ENCODE measurements around the gene CCDC12.

Gene CCDC12

DNA sequence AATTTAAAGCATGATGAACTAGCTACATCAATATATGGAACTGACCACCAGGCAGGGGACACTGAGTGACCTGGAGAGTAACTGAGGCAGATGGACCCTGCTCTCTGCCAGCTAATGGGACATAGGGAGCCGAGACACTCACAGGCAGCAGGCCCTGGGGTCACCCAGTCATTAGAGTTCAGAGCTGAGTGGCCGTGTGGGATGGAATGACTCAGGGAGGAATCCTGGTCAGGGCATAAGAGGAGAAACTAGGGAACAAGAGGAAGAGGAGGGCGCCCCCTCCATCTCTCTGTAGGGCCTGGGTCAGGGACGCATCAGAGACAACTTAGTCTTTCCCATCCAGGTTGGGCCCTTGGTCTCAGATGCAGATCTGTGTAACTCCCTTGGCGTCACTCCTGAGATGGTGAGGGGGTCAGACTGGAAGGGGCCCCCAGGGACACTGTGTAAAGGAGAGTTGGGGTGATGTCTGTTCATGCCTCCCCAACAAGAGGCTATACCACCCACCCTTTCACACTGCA is 39.8 kb downstream of the CCDC12 start:
- DNase-seq (no peak), ATAC-seq (no peak)

DNA sequence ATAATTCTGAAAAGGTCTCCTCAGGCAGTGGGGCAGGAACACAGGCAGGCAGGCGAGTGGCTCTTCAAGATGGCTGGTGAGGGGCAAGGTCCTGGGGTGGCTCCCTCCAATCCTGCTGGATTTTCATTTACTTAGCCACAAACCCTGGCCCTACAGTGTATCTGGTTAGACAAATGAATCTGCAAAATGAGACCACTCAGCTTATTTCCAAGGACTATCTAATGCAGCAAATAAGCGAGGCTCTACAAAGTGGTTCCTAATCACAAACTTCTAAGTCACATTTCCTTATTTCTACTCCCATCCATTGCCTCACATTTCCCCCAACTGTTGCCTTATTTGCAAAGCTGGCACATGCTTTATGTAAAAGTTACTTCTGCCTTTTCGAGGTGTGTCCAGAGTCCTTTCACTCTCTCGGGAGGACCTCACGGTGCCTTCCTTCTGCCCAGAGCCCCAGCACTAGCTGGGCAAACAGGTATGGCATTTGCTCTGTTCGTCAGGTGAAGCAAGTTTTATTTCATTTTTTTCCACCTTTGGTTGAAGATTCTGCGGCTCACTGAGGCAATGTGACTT is 40.5 kb downstream of the CCDC12 start:
- no peak for ATAC-seq
- DNase-seq, result no peak

DNA sequence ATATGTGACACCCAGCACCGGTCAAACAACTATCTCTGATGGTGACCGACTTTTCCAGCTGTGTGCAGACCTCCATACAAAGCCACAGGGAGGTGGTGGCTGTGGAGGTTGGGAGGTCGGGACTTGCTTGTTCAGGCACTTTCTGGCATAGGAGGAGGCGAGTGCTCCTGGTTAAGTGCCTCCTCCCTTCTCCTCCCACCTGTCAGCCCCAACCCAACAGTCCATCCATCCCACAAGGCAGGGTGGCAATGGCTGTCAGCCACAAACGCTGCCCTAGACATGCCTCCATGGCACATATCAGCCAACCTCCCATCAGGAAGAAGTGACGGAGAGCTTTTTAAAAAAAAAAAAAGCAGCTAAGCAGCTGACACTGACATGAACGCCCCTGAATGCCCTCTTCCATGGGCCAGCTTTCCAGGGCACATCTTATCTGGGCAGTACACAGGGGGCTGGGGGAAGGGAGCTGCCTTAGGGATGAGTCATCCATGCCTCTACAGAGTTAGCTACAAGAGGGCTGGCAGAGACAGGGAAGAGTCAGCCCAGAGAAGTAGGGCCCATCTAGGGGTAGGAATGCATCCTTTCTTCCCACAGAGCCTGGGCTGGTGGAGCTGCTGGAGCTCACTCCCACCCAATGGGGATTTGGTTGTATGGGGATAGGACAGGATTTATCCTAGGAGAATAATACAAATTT is 41.2 kb downstream of the CCDC12 start:
- no peak for DNase-seq
- no peak for ATAC-seq

DNA sequence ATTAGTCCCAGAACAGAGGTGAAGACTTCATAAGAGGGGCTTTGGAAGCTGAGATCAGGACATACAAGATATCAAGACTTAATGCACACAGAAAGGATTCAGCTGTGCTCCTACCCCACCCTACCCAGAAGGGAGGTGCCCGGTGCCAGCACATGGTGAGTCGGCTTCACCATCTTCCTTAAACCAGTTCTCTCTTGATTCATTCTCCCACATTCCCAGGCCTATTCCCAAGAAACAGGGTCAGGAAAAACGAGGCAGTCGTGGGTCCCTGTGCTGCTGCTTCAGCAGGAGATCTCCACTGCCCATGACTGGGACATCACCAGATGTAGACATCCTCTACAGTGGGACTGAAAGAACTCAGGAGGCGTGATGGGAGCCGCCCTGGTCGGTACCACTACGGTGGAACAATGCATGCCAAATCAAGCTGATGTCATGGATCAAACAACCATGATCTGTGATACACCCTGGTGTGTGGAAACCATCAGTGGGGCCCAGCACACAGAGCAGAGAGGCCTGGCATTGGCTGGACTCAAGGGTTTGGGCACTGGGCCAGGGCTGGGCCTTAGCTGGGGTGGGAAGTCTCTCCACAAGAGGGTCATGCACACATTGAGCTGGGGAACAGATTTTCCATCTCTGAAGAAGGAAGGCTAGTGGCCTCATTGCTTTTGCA is 41.9 kb downstream of the CCDC12 start:
- DNase-seq (no peak), ATAC-seq (no peak)

DNA sequence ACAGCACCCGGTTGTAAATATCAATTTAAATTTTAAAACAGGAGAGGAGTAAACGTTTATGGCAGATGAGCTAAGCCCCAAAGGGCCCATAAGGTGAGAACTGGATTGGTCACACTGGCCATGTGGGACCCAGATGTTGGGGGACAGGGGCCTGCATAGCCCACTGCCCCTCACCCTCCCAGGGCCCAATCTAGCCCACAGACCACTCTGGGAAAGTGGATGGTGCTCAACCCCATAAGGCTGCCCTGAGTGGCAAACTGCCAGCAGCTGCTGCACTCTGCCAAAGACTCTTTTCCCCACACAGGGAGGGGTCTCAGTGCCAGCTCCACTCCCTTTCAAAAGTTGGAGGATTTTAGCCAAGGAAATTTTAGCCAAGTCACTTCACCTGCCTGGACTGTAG is 42.5 kb downstream of the CCDC12 start:
- no peak for DNase-seq

DNA sequence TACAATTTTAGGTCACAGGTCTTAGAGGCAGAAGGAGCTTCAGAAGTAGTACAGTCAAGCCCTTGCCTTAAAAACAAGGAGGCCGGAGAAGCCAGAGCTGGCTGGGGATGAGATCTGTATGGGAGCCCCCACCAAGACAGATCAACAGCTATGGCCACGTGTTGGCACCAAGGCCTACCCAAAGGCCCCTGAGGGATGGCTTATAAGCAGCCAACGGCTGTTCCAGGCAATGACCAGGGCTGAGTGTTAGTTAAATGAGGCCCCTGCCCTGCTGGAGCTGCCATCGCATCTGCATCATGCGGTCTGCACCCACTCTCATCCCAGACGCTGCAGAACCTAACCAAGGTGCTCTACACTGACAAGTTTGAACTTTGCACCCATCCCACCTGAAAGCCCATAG is 43.3 kb downstream of the CCDC12 start:
- ATAC-seq (no peak), DNase-seq (no peak)

More for the DNA sequence above, 42.5 kb downstream of the CCDC12 start:
- no peak for ATAC-seq

DNA sequence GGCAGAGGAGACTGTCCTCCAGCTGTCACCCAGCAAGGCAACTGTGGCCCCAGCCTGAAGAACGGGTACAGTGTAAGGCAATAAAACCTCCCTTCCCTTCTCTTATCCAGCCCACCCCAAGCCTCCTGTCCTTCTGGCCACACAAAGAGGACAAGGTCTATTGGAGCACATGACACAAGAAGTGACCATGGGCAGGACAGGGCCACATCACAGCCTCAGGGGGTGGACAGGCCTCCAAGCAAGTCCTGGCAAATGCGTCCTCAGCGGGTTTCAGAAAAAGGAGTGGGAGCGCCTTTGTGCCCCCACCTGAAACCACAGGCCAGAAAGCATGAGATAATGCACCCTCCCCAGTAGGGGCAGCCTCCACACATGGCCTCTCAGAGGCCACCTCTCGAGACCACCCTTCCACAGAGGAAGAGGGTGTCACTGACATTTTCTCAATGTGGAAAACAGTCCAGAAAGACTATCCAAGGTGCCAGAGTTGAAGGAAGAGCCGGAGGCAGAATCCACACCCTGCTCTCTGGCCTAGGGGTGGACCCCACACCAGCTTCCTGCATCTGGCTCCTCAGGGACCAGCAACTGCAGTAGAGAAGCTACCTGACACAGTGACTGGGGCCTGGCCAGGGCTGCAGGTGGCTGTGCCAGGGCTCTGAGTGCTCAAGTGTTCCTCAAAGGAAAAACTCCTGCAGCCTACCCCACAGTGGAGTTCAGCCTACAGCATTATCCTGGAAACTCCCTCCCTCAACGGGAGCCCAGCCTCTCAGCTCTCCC is 43.9 kb downstream of the CCDC12 start:
- DNase-seq (no peak), ATAC-seq (no peak)

DNA sequence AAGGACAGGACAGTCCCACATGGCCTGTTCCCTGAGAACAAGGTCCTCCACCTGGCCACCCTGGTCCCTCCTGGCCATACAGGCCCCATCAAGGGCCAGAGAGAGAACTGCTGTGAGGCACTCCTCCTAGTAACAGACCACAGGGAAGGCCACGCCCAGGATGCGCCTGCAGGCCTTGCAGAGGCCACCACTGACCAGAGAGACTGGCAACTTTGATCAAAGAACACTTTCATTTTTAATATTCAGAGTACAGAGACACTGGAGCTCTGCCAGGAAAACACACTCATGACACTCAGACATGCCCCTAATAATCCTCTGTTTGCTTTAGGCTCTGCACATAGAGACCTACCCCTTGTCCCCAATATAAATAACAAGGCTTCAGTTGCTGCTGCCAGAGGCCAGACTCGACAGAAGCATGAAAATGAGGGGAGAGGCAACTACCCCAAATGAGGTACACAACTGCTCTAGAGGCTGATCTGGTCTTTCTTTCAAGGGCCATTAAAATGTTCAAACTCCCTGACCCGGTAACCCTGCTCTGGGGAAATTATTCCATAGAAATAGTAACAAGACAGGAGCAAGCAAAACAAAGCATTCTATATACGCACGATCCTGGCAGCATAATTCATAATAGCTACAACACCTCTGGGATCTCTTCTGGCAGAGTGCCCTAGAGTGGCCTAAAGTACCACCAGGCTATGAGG is 44.8 kb downstream of the CCDC12 start:
- DNase-seq, result no peak
- peak; percentile 5 for ATAC-seq

DNA sequence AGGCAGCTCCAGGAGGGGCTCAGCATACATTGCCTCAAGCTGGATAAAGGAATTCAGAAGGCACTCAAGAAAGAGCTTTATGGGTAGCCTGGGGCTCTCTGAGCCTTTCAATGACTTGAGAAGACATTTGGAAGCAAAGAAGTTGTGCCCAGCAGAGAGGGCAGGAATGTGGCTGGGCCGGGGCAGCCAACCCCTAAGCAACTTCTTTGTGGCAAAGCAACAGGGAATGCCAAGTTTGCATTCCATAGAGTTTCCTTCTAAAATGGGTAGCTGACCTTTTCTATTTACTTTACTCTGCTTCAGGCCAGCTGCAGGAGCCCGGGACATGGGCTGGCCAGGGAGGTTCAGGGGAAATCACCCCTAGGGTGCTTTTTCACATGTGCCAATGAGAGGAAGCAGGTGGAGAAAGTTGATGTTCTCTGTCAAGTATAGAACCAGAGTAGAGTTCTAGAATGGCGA is 45.6 kb downstream of the CCDC12 start:
- no peak for DNase-seq
- ATAC-seq, result no peak

DNA sequence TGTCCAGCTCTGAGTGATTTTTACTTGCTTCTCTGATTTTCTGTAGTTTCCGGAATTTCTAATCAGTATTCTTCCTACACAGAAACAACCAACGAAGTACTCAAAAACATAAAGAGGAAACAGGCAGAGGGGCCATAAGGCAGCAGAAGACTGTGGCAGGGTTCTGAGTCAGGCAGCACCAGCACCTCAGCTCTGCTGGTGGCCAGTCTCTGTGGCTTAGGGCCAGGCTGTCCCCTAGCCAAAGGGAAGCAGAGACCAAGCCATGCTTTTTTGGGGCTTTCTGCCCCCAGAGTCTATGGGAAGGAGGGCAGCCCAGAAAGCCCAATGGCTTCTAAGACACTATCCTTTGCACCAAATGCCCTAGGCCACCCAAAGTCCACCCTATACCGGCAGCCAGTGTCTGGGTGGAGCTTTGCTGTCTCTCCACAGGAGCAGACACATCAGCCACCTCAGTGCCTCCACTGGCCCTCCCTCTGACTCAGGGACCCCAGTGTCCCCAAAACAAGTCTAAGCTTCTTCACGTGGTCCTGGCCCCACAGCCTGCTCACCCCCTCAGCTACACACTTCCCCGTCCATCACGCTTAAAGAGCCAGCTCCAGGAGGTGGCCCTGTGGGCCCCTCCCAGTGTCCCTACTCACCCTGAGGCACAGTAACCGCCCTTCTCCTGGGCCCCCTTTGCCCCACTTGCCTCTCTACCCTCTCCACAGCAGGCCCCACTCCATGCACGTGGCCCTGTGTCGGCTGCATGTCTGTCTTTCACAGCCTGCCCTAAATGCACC is 46.2 kb downstream of the CCDC12 start:
- DNase-seq, result no peak
- ATAC-seq, result no peak

DNA sequence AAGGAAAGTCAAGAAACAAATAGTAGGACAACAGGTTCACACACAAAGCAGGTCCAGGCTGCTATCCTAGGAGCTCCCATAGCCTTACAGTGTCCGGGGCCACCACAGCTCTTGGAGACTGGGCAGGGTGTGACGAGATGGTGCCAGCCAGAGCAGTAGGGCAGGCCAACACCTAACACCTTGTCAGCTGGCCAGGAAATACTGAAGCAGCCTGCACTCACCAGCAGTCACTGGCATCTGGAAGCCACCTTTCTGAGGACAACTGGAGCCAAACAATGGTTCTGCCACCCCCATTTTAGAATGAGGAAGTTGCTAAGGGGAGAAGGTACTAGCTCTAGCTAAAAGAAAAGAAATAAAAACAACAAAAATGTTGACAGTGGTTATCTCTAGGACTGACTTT is 47.2 kb downstream of the CCDC12 start:
- ATAC-seq, result no peak
- no peak for DNase-seq

DNA sequence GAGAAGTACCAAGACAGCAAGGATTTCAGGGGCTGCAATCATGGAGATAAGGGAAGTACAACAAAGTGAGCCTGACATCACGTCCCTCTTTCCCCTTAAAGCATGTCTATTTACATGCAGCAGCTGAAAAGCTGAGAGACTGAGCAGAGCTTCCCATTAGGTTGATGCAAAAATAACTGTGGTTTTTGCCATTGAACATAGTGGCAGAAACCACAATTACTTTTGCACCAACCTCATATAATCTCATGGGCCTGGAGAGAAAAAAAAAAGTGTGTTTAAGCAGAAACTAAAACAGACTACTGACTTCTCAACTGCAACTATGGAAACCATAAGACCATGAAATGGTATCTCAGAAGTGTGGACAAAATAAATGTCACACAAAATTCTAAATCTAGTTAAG is 48.3 kb downstream of the CCDC12 start:
- ATAC-seq, result no peak
- no peak for DNase-seq

DNA sequence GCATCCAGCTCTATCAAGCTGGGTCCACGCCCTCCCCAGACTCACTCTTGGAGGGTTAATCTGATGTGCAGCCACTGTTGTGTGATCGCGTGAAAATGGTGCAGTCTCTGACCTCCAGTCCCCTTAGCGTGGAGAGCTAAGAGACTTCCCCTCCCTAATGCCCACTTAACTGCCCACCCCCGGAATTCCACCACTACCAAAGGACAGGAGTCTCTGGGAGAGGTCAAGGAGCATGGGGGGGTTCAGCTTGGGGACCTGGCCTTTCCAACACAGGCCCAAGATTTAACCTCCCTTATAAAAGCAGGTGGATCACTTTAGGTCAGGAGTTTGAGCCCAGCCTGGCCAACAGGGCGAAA is 48.8 kb downstream of the CCDC12 start:
- no peak for ATAC-seq
- DNase-seq, result no peak

DNA sequence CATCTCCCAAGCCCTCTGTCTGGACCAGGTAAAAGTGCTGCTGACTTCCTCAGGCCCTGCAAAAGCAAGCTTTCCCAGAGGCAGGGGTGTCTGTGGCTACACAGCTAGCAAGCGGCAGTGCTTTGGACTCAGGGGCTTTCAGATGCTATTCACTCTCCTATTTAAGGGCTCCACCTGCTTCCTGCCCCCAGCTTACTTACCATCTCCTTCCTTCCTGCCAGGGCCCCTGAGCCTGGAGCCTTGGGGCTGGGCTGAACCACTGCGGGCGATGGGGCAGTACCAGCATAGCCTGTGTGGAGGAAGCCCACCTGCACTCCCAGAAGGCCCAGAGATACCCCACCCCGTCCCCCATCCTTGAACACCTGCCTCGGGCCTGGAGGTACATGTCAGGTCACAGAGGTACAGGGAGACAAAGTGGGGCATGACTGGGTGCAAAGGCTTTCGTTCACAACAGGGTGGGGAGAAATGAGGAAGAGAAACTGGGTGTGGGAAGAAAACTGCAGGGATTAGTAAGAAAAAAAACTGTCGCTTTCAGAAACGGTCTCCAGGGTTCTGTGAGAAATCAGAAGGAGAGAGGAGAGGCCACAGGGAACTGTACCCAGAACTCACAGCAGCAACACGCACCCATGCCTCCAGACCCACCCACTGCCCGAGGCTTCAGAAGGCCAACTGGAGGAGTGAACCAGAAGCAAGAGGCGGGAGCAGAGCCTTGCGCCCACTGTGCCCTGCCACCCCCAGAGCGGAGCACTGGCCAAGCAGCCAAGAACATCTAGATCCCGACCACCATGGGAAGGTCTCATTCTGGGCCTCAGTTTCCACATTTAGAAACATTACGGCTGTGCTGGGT is 49.5 kb downstream of the CCDC12 start:
- peak; percentile 29 for ATAC-seq

DNA sequence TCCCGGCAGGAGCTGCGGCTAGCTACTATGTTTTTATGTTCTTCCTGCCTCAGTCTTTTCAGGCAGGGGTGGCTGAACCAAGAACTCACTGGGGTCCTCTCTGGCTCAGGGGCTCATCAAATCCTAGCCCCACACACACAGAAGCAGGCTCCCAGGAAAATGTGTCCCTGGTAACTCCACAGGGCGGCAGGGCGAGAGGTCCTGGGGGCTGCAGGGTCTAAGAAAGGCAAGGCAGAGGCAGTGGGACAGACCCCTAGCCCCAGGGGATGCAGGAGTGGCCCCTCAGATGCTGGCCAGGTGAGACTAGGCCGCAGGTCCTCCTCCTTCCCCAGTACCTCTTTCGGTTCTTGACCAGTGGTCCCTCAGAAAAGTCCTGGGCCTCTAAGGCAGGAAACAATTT is 50.1 kb downstream of the CCDC12 start:
- no peak for ATAC-seq
- DNase-seq, result no peak

More for the DNA sequence above, 49.5 kb downstream of the CCDC12 start:
- no peak for DNase-seq

DNA sequence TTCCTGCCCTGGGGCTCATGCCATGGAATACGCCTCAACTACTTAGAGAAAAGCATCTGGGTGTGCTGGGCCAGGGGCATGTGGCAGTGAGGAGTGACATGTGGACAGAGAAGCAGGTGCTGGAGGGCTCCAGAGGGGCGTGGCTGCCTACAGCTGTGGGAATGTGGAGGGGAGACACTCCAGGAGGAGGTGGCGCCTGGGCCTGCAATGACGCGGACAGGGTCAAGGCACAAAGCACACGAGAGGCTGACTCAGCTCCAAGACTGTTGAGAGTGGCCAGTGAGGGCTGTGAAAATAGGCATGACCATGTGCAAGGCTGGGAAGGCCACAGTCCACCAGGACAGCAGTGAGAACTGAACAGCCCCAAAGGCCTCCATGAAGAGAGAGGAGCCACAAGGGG is 50.5 kb downstream of the CCDC12 start:
- DNase-seq (no peak), ATAC-seq (no peak)

DNA sequence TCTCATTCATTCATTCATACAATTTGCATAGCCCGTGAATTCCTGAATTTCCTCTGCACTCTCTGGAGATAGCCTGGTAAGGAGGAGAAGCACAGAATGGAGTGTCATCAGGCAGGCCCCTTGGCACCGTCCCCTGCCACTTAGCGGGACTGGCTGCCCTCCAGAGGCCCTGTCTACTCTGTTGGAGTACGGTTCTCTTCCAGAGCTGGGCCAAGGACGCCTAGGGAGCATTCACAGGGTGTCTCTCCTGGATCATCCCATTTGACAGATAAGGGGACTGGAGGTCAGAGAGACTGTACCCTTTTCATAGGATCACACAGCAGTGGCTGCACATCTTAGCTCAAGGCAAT is 51.0 kb downstream of the CCDC12 start:
- ATAC-seq, result no peak
- DNase-seq, result no peak

DNA sequence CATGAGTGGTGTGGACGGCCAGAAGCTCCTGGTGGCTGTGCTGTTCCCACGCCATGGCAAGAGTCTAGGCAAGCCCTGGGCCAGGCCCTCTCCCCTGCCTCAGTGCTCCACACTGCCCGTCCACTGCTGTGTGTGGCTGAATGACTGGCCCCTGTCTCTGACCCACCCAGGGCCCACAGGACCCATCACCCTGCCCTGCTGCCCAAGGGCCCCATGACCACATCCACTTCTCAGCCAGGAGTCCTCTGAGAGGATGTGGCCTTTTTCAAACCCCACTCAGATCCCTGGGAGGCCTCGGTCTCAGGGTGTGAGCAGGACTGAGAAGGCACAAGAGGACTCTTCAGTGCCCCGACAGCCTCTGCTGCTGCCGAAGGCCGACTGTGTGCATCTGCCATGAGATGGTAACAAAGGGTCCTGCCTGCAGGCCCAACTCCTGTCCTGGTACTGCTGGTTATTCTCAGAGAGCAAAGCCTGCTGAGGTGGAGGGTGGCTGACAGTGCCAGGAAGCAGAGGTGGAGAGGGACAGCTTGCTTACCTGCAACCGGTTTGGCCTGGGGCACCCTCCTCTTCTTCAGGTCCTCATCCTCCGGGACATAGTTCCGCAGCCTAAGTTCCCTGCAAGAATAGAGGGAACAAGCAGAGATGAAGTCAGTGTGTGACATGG is 51.5 kb downstream of the CCDC12 start:
- ATAC-seq, result no peak

DNA sequence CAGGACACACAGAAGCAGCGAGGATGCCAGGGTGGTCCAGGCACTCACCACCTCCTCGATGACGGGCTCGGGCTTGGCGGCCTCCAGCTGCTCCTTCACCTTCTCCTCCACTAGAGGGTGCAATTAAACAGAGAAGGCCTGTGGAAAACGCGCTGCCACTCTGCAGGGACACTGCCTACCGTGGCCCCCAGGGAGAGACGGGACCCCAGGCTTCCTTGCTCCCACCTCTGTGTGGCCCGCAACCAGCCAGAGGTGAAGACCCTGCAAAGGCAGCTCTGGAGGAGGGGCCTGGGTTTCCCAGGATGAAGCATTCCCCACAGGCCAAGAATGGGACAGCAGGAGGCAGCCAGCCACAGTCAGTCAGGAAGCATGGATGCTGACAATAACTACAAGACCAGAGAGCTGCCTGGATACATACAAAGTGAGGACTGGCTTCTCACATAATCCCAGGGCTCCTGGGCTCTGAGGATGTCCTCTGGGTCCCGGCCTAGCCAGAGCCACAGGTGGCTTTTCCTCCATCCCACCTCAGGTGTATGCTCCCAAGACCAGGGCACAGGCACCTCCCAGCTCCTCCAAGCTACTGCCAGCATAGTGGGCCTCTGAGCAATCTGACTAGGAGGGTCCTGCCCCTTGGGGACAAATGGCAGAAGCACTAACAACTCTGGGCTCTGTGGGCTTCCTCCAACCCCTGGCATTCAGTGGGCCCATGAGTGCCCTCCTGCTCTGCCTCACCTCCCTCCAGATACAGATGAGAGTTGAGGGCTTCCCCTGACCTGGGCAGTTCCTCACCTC is 52.8 kb downstream of the CCDC12 start:
- DNase-seq, result peak; percentile 41
- ATAC-seq, result no peak

More for the DNA sequence above, 51.5 kb downstream of the CCDC12 start:
- DNase-seq, result no peak
